Gastrocnemius medialis (tissue), 4 donors: Measurements from ENCODE around the gene CACNA1S.

ENCODE experiments used
- POLR2A ChIP-seq, 2 donors: fragments of 450-650 bp; IDR thresholded peaks; one replicate each; pipeline ENCODE4 v1.6.1; 2017; ENCODE audit warnings: antibody characterized with exemption in 2 of 2, mild to moderate bottlenecking in 2 of 2, moderate library complexity in 2 of 2
- TF ChIP-seq, protein P1 (sequence below), 5 experiments: fragments of 450-650 bp in 3 of 5; fragments of 200-600 bp in 2 of 5; sonication (generic) in 2 of 5; IDR thresholded peaks in 4 of 5; conservative IDR thresholded peaks in 1 of 5; 1 replicate in 4 of 5; 2 replicates in 1 of 5; pipeline ENCODE4 v1.5.1; 2016 to 2019; ENCODE audit warnings: antibody characterized with exemption in 5 of 5, mild to moderate bottlenecking in 3 of 5, moderate library complexity in 3 of 5

DNA sequence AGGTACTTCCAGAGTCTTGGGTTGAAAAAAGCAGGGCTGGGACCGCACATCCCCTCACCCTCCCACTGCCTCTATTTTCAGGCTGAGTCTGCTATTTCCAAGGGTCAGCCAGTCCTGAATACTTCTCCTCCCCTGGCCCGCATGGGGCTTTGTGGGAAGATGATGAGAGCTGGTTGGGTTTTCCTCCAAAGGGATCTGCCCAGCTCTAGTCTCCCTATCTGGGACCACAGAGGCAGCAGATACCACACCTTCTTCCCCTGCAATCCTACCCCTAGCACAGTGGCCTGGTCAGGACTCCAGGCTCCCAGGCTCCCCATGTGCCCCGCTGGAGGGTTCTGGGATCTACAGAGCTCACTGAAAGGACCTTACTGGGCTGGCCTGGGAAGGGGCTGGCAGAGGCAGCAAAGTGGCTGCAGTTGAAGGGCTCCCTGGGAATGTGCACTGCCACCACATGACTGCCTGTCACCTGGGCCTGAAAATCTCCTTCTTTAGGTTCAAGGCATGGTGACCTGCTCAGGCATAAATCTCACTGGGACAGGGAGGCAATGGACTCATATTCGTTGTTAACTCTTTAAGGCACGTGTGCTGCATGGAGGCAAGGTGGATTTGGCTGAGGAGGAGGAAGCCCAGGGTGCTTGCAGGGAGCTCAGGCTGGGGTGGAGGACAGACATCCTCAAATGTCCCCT lies 13.1 kb downstream of the CACNA1S start:
- TF ChIP-seq POLR2A (IDR thresholded peaks at IDR 0.05), result no peak
- TF ChIP-seq, protein P1, sequence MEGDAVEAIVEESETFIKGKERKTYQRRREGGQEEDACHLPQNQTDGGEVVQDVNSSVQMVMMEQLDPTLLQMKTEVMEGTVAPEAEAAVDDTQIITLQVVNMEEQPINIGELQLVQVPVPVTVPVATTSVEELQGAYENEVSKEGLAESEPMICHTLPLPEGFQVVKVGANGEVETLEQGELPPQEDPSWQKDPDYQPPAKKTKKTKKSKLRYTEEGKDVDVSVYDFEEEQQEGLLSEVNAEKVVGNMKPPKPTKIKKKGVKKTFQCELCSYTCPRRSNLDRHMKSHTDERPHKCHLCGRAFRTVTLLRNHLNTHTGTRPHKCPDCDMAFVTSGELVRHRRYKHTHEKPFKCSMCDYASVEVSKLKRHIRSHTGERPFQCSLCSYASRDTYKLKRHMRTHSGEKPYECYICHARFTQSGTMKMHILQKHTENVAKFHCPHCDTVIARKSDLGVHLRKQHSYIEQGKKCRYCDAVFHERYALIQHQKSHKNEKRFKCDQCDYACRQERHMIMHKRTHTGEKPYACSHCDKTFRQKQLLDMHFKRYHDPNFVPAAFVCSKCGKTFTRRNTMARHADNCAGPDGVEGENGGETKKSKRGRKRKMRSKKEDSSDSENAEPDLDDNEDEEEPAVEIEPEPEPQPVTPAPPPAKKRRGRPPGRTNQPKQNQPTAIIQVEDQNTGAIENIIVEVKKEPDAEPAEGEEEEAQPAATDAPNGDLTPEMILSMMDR (IDR thresholded peaks at IDR 0.05 in 4 of 5, conservative IDR thresholded peaks at IDR 0.05 in 1 of 5), result no peak
